GM23338 (cell line): ENCODE results near the gene CEP20. TPM values are rescaled to one million over a fixed set of nuclear protein-coding genes. Genes with fewer than 3 reads are reported as not detected.
"Not testable (repeated sequence)": the region's sequence is repeated elsewhere in the genome, so short reads cannot be mapped to it uniquely, and the experiment has no call there.

Experiments
- ATAC-seq: fragments of 200-7000 bp; cut with Tn5 transposase; 3 replicates; pipeline ENCODE4 v1.9.1; 2020
- DNase-seq: peaks from one replicate; pipeline ENCODE4 v3.0.0-alpha.2; 2015; ENCODE audit warnings: low spot score
- H2AFZ ChIP-seq: fragments of 200-600 bp; sonication (generic); 2 replicates; pipeline ENCODE4 v1.8.0; 2016; ENCODE audit warnings: antibody characterized with exemption, mild to moderate bottlenecking, moderate library complexity
- H3F3A ChIP-seq: fragments of 200-600 bp; sonication (generic); replicated peaks from 2 replicates; pipeline ENCODE4 v1.8.0; 2017; ENCODE audit warnings: antibody characterized with exemption, mixed run types, low read depth
- H3K27ac ChIP-seq: fragments of 200-600 bp; sonication (generic); 2 replicates; pipeline ENCODE4 v1.6.1; 2016; ENCODE audit warnings: low read depth
- H3K27me3 ChIP-seq: fragments of 200-600 bp; sonication (generic); 2 replicates; pipeline ENCODE4 v1.8.0; 2016; ENCODE audit warnings: mild to moderate bottlenecking, mixed run types, moderate library complexity; ENCODE audit not compliant: insufficient read depth
- H3K36me3 ChIP-seq: fragments of 200-600 bp; sonication (generic); 2 replicates; pipeline ENCODE4 v1.8.0; 2016; ENCODE audit warnings: mild to moderate bottlenecking; ENCODE audit not compliant: insufficient read depth
- H3K4me1 ChIP-seq: fragments of 200-600 bp; sonication (generic); 2 replicates; pipeline ENCODE4 v1.8.0; 2016; ENCODE audit warnings: mild to moderate bottlenecking, moderate library complexity; ENCODE audit not compliant: insufficient read depth
- H3K4me2 ChIP-seq: fragments of 200-600 bp; sonication (generic); 2 replicates; pipeline ENCODE4 v1.7.1; 2017; ENCODE audit warnings: mixed run types
- H3K4me3 ChIP-seq: fragments of 200-600 bp; sonication (generic); 2 replicates; pipeline ENCODE4 v1.6.1; 2016; ENCODE audit warnings: mixed run types
- H3K79me2 ChIP-seq: fragments of 200-600 bp; sonication (generic); replicated peaks from 2 replicates; pipeline ENCODE4 v1.8.0; 2017; ENCODE audit warnings: mild to moderate bottlenecking; ENCODE audit not compliant: insufficient read depth
- H3K9me2 ChIP-seq: fragments of 200-600 bp; sonication (generic); 2 replicates; pipeline ENCODE4 v1.8.0; 2017; ENCODE audit not compliant: insufficient read depth
- H4K20me1 ChIP-seq: fragments of 200-600 bp; sonication (generic); replicated peaks from 2 replicates; pipeline ENCODE4 v1.8.0; 2017; ENCODE audit warnings: mild to moderate bottlenecking; ENCODE audit not compliant: insufficient read depth
- H3K27ac Mint-ChIP-seq: 2 replicates; pipeline ENCODE4 v1.8.0; 2020; ENCODE audit warnings: inconsistent platforms, mild to moderate bottlenecking, moderate library complexity, mixed read lengths
- H3K27me3 Mint-ChIP-seq: 3 replicates; pipeline ENCODE4 v1.8.0; 2022; ENCODE audit warnings: low read depth, mild to moderate bottlenecking, moderate library complexity, mixed read lengths, inconsistent platforms; ENCODE audit not compliant: insufficient read depth, poor library complexity
- H3K36me3 Mint-ChIP-seq: 3 replicates; pipeline ENCODE4 v1.8.0; 2021; ENCODE audit warnings: low read depth, mild to moderate bottlenecking, inconsistent platforms, moderate library complexity, mixed read lengths
- H3K4me1 Mint-ChIP-seq: 3 replicates; pipeline ENCODE4 v1.8.0; 2020; ENCODE audit warnings: mild to moderate bottlenecking, inconsistent platforms, mixed read lengths
- H3K4me3 Mint-ChIP-seq: 3 replicates; pipeline ENCODE4 v1.8.0; 2021; ENCODE audit warnings: moderate library complexity, mild to moderate bottlenecking, inconsistent platforms, mixed read lengths
- H3K9me3 Mint-ChIP-seq: 3 replicates; pipeline ENCODE4 v1.8.0; 2020; ENCODE audit warnings: moderate library complexity, mild to moderate bottlenecking, inconsistent platforms, mixed read lengths
- CREB1 ChIP-seq: fragments of 250-450 bp; sonication (Bioruptor Pico); IDR thresholded peaks from 2 replicates; pipeline ENCODE4 v1.5.0; 2020; ENCODE audit warnings: low read depth, mild to moderate bottlenecking, moderate library complexity
- CTCF ChIP-seq, 2 experiments: fragments of 200-600 bp in 1 of 2; sonication (generic) in 1 of 2; conservative IDR thresholded peaks; 2 replicates each; pipeline versions ENCODE4 v1.5.1 to v1.6.1; 2016 to 2017; ENCODE audit warnings: antibody characterized with exemption in 2 of 2, low read depth in 2 of 2, mild to moderate bottlenecking in 2 of 2, moderate library complexity in 1 of 2
- EZH2 ChIP-seq: fragments of 200-600 bp; sonication (generic); IDR thresholded peaks from one replicate; pipeline ENCODE4 v1.8.0; 2017; ENCODE audit warnings: antibody characterized with exemption, mild to moderate bottlenecking, low read depth; ENCODE audit not compliant: unreplicated experiment
- NANOG ChIP-seq: IDR thresholded peaks from 2 replicates; pipeline ENCODE4 v1.6.1; 2016; ENCODE audit warnings: antibody characterized with exemption, borderline replicate concordance
- POLR2AphosphoS5 ChIP-seq: IDR thresholded peaks from 2 replicates; pipeline ENCODE4 v1.6.1; 2016; ENCODE audit warnings: antibody characterized with exemption, low read depth
- STAT1 ChIP-seq: IDR thresholded peaks from one replicate; pipeline ENCODE4 v1.6.1; 2016; ENCODE audit warnings: antibody characterized with exemption; ENCODE audit not compliant: unreplicated experiment
- ZNF114 ChIP-seq: fragments of 250-450 bp; sonication (Bioruptor Pico); IDR thresholded peaks from 2 replicates; pipeline ENCODE4 v1.5.0; 2020; ENCODE audit warnings: mild to moderate bottlenecking, moderate library complexity
- ZNF331 ChIP-seq: fragments of 250-450 bp; sonication (Bioruptor Pico); IDR thresholded peaks from 2 replicates; pipeline ENCODE4 v1.5.0; 2020; ENCODE audit warnings: low read depth, mild to moderate bottlenecking, moderate library complexity
- ZNF462 ChIP-seq: fragments of 250-450 bp; sonication (Bioruptor Pico); IDR thresholded peaks from 2 replicates; pipeline ENCODE4 v1.5.0; 2020; ENCODE audit warnings: mild to moderate bottlenecking, moderate library complexity
- polyA plus RNA-seq: library from polyadenylated mRNA; unstranded; fragments of >200 nt; fragmentation: Nextera tagmentation; extraction: Ambion mirVana; gene quantifications from 2 replicates; pipeline ENCODE4 v1.2.1, GENCODE V29; 2016
- total RNA-seq: library from RNA; depleted of rRNA; stranded (reverse); fragments of >200 nt; shearing (Covaris generic); gene quantifications from 2 replicates; pipeline ENCODE4 v1.2.3, GENCODE V29; 2014
- TF ChIP-seq, protein P1 (sequence below): IDR thresholded peaks from 2 replicates; pipeline ENCODE4 v1.6.1; 2016; ENCODE audit warnings: antibody characterized with exemption

Gene CEP20
- total and polyA plus RNA-seq, 2 experiments from 2014 or later = 60.2 to 70.9 TPM

DNA sequence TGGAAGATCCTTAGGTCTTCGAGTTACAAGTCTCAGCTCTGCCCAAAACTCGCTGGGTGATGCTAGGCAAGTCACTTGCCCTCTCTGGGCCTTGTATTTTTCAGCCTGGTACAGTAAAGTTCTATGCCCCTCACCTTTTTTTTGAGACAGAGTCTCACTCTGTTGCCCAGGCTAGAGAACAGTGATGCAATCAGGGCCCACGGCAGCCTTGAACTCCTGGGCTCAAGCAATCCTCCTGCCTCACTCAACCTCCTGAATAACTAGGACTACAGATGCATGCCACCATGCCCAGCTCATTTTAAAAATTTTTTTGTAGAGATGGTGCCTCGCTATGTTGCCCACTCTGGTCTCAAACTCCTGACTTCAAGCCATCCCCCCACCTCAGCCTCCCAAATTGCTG lies 35.4 kb downstream of the CEP20 start:
- Histone ChIP-seq H3K4me1 (0 out of 2 replicates have a peak, but pooled peaks cover 6% of the 10 kb centered on the region), H3K4me2 (no peak overlapping the region), H3K9me2 (no peaks in the 10 kb centered on the region), H3K27me3 (peaks cover 33% of the 10 kb centered on the region), H3F3A (no peaks in the 10 kb centered on the region), H4K20me1 (0 out of 2 replicates have a peak, but pooled peaks cover 2% of the 10 kb centered on the region), H3K27ac (no peak overlapping the region), H3K4me3 (no peak overlapping the region), H3K36me3 (no peaks in the 10 kb centered on the region), H3K79me2 (no peaks in the 10 kb centered on the region), H2AFZ (no peak overlapping the region)
- TF ChIP-seq, protein P1, sequence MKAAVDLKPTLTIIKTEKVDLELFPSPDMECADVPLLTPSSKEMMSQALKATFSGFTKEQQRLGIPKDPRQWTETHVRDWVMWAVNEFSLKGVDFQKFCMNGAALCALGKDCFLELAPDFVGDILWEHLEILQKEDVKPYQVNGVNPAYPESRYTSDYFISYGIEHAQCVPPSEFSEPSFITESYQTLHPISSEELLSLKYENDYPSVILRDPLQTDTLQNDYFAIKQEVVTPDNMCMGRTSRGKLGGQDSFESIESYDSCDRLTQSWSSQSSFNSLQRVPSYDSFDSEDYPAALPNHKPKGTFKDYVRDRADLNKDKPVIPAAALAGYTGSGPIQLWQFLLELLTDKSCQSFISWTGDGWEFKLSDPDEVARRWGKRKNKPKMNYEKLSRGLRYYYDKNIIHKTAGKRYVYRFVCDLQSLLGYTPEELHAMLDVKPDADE = no peak
- TF ChIP-seq ZNF331 (CRISPR knock-in tag) = no peak
- no peak for TF ChIP-seq CTCF (conservative IDR thresholded peaks at IDR 0.05; ENCODE audit: low read depth in 2 of 2)
- TF ChIP-seq NANOG = no peak
- no peak for TF ChIP-seq EZH2
- no peak for TF ChIP-seq POLR2AphosphoS5
- TF ChIP-seq STAT1 = no peak
- TF ChIP-seq CREB1 = no peak
- TF ChIP-seq ZNF114 (CRISPR knock-in tag) = no peak
- TF ChIP-seq ZNF462 (CRISPR knock-in tag) = no peak
- H3K4me1 Mint-ChIP-seq = peaks cover 11% of the 10 kb centered on the region
- H3K9me3 Mint-ChIP-seq = no peaks in the 10 kb centered on the region
- DNase-seq = no peak
- no peak for ATAC-seq
- H3K36me3 Mint-ChIP-seq = no peaks in the 10 kb centered on the region; the same call in 2 of the 3 replicates
- peaks cover 30% of the 10 kb centered on the region for H3K27me3 Mint-ChIP-seq
- no peak overlapping the region for H3K27ac Mint-ChIP-seq
- no peak overlapping the region for H3K4me3 Mint-ChIP-seq

- H3K36me3 ChIP-seq, ATAC-seq, H2AFZ ChIP-seq, H3K27ac ChIP-seq, H3F3A ChIP-seq, H3K79me2 ChIP-seq, H3K4me2 ChIP-seq, H3K9me2 ChIP-seq, H3K27ac Mint-ChIP-seq, H3K27me3 Mint-ChIP-seq, H4K20me1 ChIP-seq, DNase-seq, H3K4me3 Mint-ChIP-seq, H3K27me3 ChIP-seq, H3K4me1 ChIP-seq, H3K36me3 Mint-ChIP-seq, H3K4me1 Mint-ChIP-seq, H3K9me3 Mint-ChIP-seq, H3K4me3 ChIP-seq: not testable (repeated sequence)
Measured at GRCh38 chr16:15850555-15850954, 37.8 kb downstream of the CEP20 start.
